NCI-H1694 (cell line): ENCODE measurements around the gene FER.
"Not testable (repeated sequence)": the region's sequence is repeated elsewhere in the genome, so short reads cannot be mapped to it uniquely, and the experiment has no call there.

Experiments
- DNase-seq: peaks from one replicate; lab custom pipeline; 2025; lab: John Stamatoyannopoulos, UW

Gene FER

DNA sequence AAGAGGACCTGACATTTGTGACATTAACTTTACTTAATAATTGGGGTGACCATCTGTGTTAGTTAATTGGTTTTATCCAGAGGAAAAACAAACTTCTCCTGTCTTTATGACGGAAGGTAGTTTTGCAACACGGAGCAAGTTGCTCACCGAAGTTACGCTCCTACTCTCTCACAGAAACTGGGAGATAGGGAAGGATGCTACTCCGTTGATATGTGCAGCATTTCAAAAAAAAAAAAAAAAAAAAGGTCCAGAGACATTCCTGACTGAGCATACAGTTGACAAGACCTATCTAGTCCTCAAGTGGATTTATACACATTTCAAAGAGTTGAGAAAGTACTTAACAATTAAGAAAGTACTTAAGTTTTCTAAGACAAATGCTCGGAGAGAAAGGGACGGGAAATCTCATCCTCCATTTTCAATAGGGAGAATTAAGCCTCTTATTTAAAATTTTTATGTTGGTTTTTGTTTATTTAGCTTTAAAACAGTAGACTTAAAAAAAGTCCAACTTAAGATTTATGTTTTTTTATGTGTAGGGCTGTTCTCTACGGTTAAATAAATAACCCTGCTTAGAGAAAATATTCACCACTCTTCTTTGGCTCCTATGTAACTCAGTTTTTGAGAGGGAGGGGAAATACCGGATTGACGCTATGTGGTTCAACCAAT lies 455 bp upstream of the FER start:
- no peak for DNase-seq

DNA sequence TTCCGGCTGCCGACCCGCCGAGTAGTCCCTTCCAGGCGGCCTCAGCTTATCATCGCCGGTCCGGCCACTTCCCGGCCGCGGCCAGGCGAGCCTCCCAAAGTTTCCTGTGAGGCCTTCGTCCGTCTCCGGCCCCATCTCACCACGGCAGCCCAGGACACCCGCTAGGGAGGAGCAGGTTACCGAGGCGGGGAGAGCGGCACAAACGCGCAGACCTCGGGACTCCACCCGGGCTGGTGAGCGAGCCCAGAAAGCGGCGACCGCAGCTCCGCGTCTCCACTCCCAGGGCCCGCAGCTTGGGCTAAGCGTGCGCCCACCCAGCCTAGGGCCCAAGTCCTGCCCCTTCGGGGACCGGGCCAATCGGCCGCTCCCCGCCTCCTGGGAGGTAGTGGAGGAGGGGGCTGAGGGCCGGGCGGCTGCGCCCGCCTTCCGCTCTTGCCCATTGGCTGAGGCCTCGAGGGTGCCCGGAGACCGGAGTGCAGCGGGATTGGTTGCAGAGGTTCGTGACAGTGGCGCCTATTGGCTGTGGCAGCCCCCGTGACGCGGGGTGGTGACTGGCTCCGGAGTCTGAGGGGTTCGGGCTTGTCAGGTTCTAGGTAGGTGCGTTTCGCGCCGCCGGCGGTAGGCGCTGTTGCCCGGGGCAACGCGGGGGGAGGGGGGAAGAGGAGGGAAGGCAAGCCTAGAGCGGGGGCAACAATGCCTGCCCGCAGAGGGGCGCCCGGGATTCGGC lies 867 bp downstream of the FER start:
- peak; percentile 92 for DNase-seq

DNA sequence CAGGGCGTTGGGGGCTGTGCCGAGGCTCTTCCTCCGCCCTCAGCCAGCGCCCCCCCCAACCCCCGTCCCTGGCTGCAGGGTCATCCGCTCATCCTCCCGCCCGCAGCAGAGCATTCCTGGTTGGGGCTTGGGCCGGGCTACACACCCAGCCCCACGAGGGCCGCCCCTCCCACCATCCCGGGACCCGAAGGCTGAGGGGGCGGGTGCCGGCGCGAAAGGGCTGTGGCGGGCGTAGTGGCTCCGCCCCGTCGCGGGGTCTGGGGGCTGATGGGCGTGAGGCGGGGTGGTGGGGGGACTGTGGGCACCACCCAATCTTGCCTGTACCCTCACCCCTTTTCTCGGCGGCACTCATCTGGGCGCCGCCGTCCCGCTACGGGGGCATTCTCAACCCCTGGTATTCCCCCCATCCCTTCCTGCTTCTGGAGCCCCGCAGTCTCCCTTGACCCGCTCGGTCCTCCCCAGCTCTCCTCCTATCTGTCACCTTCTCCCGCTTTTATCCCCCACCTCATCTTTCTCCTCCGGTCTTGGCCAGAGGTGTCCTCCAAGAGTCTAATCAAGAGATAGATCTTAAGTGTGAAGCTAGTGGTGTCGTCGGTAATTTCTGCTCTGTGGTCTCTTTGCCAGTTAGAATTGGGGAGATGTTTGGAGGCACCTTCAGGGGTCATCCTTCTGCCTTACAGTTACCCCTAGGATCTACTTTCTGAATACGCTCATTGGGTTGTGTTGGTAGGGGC lies 1.6 kb downstream of the FER start:
- DNase-seq: peak; percentile 37

DNA sequence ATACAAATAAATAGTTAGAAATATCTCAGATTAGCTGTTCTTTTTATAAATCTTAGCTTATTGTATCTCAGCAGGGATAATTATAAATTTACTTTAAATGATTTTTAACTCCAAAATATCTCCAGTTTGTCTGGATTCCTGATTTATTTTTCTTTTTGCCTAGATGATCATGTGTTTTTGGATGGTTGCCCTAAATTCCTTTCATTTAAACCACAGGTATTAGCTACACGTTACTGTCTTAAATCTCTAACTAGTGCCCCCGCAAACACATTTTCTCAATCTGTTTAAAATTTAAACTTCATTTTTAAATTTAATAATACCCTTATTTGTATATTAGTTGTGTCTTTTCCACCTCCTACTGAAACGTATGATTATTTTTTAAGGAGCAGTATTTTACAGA lies 5.6 kb downstream of the FER start:
- no peak for DNase-seq

DNA sequence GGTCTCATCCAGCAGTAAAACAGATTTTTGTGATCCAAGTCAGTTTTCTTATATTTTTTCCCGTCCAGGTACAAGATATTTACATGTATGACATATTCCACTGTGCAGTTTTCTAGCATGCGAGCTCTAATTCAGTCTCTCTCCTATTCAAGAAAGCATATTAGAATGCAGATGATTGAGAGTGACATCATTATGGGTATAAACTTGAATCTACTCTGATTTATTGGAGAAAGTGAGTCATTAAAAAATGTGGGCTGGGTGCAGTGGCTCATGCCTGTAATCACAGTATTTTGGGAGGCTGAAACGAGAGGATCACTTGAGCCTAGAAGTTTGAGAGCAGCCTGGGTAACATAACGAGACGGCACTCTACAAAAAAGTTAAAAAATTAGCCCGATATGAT lies 6.2 kb downstream of the FER start:
- no peak for DNase-seq

DNA sequence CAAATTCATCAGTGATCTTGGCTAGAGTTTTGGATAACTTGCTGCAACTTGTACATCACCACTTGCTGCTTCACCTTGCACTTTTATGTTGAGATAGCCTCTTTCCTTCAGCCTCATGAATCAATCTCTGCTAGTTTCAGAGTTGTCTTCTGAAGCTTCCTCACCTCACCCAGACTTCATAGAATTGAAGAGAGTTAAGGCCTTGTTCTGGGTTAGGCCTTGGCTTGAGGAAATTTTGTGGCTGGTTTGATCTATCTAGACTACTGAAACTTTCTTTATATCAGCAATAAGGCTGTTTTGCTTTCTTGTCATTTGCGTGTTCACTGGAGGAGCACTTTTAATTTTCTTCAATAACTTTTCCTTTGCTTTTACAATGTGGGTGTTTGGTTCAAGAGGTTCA lies 12.8 kb downstream of the FER start:
- DNase-seq: no peak

DNA sequence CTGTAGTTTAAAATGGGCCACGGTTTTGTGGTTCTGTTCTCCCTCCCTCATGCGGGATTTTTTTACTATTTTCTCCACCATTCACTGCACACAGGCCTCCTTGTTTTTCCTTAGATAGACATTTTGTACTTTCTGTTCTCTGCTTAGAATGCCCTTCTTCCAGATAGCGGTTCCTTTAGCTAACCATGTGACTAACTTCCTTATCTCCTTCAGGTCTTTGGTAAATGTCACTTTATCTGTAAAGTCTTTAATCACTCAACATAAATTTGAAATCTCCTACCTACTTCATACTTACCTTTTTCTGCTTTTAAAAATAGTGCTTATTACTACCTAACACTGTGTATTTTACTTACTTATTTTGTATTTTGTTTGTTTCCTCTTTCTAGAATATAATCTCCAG lies 15.0 kb downstream of the FER start:
- DNase-seq: no peak

DNA sequence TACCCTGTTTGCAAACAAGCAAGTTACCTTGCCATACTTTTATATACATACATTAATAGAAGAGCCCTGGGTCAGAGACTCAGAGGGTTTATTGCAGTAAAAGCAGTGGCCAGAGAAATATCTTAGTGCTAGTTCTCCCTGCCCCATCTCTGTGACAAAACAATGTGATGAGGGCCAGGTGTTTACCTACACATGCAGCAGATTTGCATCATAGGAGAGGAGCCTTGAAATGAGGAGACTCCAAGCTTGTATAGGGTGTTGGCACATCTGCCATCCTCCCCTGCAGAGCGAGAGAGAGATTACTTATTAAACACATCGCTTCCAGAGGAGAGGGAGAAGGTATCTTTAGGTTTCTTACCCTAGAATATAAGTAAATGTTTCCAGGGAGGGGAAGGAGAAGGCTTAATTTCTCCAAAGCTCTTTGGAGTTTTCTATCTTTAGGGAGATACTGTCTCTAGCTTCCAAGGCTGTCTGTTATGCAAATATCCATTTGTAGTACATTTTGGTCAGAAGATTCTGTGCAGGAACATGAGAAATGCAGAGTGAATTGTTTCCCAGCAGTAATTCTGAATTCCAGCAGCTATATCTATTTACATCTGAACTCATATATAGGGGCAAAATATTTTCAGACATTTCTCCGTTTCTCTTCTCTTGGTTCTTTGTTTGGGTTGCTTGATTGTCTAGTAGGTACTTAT lies 15.7 kb downstream of the FER start:
- DNase-seq: no peak

DNA sequence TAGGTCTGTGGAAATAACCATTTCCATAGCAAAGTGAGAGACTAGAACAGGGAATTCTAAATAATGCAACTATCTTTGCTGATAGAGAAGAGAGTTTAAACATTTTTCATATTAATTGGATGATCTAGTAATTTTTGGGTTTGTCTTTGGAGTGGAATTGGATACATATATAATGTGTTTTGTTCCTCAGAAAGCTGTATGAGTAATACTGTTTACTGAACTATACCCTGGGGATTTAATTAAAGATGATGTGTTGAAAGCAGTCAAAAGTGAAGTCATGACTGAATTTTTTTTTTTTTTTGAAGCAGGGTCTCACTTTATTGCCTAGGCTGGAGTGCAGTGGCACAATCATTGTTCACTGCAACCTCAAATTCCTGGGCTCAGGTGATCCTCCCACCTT lies 17.9 kb downstream of the FER start:
- no peak for DNase-seq

DNA sequence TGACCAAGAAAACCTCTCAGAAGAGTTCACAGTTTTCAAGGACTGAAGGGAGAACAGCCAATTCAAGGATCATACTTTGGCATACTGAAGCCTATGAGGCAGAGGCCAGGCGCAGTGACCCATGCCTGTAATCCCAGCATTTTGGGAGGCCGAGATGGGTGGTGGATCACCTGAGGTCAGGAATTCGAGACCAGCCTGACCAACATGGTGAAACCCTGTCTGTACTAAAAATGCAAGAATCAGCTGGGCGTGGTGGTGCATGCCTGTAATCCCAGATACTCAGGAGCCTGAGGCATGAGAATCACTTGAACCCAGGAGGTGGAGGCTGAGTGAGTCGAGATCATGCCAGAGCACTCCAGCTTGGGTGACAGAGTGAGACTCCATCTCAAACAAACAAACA lies 19.2 kb downstream of the FER start:
- DNase-seq: not testable (repeated sequence)

DNA sequence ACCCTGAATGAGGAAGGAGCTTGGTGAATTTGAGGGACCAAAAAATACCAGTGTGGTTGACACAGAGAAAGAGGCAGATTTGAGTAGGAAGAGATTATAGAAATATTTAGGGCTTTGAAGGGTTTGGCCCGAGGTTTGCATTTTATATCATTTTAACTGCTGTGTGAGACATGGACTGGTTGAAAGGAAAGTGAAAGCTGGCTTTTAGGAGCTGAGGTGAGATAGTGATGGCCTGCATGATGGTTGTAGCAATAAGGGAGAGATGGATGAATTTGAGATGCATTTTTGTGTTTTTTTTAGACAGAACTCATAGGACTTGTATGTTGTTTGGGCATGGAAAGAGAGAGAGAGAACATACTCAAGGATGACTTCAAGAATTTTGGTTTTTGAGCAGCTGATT lies 21.7 kb downstream of the FER start:
- DNase-seq: no peak

DNA sequence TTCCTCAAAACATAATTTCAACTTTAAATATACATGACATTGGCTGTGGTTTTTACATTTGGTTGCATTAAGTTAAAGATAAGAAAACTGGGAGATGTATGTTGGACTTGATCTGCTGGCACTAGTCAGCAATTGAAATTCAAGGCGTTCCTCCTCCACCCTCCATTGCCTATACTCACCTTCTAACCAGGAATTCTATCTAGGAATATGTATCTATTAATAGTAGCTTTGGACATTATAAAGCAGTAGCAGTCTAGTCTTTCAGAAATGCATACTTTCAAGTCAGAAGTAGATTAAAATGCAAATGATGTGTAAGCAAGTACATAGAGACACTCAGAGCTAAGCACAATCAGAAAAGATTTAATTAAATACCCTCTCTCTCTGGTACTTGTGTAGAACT lies 24.9 kb downstream of the FER start:
- DNase-seq: no peak

DNA sequence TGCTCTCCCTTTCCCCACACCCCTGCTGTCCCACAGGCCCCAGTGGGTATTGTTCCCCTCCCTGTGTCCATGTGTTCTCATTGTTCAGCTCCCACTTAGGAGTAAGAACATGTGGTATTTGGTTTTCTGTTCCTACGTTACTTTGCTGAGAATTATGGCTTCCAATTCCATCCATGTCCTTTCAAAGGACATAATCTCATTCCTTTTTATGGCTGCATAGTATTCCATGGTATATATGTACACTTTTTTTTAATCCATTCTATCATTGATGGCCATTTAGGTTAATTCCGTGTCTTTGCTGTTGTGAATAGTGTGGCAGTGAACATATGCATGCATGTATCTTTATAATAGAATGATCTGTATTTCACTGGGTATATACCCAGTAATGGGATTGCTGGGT lies 25.6 kb downstream of the FER start:
- DNase-seq: no peak

DNA sequence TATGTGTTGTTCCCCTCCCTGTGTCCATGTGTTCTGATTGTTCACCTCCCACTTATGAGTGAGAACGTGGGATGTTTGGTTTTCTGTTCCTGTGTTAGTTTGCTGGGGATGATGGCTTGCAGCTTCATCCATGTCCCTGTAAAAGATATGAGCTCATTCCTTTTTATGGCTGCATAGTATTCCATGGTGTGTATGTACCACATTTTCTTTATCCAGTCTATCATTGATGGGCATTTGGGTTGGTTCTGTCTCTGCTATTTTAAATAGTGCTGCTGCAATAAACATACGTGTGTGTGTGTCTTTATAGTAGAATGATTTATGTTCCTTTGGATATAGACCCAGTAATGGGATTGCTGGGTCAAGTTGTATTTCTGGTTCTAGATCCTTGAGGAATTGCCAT lies 26.4 kb downstream of the FER start:
- DNase-seq: not testable (repeated sequence)

DNA sequence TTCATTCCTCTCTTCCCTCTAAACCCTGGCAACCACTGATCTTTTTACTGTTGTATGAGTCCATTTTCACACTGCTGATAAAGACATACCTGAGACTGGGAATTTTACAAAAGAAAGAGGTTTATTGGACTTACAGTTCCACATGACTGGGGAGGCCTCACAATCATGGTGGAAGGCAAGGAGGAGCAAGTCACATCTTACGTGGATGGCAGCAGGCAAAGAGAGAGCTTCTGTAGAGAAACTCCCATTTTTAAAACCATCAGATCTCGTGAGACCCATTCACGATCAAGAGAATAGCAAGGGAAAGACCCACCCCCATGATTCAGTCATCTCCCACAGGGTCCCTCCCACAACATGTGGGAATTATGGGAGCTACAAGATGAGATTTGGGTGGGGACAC lies 29.9 kb downstream of the FER start:
- not testable (repeated sequence) for DNase-seq

DNA sequence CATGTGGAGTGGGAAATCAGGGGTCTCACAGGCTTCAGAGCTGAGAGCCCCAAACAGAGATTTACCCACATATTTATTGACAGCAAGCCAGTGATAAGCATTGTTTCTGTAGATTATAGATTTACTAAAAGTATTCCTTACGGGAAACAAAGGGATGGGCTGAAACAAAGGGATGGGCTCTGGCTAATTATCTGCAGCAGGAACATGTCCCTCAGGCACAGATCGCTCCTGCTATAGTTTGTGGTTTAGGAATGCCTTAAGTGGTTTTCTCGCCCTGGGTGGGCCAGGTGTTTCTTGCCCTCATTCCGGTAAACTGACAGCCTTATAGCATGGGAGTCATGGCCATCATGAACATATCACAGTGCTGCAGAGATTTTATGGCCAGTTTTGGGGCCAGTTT lies 36.9 kb downstream of the FER start:
- not testable (repeated sequence) for DNase-seq

DNA sequence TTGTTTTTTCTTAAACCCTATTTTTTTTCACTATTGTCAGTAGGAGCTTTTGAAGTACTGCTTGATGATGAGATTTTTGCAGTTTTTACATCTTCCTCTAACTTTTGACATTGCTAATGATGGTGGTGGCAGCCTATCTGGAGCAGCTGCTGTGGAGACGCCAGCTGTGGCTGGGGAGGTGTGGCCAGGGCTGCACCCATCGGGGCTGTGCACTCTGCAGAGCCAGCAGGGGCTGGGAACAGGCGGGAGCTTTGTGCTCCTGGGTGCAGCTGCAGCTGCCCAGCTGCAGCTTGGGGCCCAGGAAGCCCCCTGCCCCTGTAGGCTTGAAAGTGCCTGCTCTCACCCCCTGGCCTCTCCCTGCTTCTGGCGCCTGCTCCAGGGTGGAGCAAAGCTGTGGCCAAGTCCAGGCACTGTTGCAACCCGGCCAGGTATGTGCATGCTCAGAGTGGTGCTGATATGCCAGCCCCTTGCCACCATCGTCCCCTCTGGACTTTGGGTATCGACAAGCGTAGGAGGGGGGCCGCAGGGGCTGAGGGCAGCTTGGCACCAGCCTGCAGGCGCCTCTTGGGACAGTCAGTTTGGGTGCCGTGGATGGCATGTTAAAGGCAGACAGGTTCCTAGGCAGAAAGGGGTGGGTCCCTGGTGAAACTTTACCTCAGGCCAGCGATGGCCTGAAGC lies 39.2 kb downstream of the FER start:
- DNase-seq: no peak

DNA sequence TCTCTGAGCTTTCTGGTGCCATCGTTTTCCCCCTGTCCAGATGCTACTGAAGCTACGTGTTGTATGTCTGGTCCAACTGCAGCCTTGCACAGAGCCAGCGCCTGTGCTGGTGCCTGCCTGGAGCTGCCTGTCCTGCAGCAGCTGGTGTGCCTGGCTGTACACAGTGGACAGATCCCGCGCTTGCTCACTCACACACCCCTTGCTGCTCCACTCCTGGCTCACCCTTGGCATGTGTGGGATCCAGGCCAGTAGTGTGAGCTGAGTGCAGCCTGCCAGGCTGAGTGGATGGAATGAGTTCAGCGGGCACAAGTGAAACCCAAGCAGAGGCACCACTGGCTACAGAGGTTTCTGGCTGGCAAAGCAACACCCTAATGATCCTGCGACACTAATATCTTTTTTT lies 40.4 kb downstream of the FER start:
- no peak for DNase-seq

DNA sequence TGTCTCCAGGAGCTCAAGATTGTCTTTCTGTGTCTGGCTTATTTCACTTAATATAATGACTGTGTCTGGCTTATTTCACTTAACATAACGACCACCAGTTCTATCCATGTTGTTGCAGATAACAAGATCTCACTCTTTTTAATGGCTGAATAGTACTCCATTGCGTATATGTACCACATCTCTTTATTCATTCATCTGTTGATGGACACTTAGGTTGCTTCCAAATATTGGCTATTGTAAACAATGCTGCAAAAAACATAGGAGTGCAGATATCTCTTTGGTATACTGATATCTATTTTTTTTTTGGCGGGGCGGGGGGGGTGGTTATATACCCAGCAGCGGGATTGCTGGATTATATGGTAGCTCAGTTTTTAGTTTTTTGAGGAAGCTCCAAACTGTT lies 45.5 kb downstream of the FER start:
- DNase-seq: no peak

DNA sequence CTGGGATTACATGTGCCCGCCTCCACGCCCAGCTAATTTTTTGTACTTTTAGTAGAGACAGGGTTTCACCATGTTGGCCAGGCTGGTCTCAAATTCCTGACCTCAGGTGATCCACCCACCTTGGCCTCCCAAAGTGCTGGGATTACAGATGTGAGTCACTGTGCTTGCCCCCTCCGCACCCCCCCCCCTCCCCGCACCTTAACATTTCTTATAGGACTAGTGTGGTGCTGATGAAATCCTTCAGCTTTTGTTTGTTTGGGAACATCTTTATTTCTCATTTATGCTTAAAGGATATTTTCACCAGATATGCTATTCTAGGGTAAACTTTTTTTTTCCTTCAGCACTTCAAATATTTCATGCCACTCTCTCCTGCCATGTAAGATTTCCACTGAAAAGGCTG lies 46.7 kb downstream of the FER start:
- DNase-seq: not testable (repeated sequence)

DNA sequence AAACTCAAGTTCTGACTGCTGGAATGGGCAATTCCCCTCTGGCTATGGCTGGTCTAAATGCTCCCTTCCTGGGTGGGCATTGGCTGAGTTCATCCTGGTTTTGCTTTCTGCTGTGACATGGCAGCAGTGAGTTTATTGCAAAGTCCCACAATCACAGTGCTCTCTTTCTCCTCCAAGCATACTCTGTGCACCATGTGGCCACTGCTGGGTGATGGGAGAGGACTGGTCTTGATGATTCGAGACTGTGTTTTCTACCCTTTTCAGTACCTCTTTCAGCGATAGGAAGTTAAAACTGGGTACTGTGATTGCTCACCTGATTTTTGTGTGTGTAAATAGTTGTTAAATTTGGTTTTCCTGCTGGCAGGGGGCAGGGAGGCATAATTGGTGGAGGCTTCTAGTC lies 49.7 kb downstream of the FER start:
- DNase-seq: no peak

DNA sequence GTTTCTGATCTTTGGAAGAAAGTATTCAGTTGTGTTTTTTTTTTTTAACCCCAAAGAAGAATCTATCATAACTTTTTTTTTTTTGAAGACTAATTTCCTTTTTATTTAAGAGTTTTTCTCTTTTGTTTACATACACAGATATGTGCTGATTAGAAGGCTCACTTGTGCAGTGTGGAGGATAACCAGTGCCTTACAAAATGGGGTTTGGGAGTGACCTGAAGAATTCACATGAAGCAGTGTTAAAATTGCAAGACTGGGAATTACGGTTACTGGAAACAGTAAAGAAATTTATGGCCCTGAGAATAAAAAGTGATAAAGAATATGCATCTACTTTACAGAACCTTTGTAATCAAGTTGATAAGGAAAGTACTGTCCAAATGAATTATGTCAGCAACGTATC lies 50.3 kb downstream of the FER start:
- no peak for DNase-seq
